ENCODE measurements around the gene GULP1.
"Not testable (repeated sequence)": the region's sequence is repeated elsewhere in the genome, so short reads cannot be mapped to it uniquely, and the experiment has no call there.

The GULP1 gene

GRCh38 chr2:188569431-188570165 is 277.9 kb downstream of the GULP1 start:
- DNase-seq, result no peak

- no peak for DNase-seq
Observed at GRCh38 chr2:188570370-188570769, 278.7 kb downstream of the GULP1 start.

- no peak for DNase-seq
Observed at GRCh38 chr2:188571543-188572303, 280.0 kb downstream of the GULP1 start.

DNA sequence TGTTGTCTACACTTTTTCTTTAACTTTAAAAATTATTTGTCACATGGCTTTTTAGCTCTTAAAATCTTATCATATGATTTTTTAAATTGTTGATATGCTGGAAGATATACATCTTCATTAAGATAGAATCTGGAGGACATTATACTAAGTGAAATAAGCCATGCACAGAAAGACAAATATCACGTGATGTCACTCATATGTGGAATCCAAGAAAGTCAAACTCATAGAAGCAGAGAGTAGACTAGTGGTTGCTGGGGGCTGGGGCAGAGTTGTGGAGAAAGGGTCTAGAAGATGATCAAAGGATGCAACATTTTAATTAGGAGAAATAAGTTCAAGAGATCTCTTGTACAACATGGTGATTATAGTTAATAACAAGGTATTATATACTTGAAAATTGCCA is 280.9 kb downstream of the GULP1 start:
- no peak for DNase-seq

DNA sequence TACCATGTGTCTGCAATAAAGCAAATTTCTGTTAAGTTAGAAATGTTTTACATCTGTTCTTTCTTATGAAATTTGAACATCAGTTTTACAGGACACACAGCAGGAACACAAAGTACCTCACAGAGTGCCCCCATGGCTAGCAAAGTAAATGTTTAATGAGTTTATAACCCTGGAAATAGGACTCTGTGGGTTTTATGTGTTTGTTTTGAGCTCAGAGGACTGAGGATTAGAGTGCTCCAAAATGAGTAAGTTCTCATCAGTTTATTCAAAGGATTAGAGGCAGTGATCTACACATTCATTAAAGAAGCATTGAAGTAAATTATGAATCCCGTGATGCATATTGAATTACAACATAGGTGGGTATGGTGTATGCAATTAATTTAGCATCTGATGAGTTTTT is 281.8 kb downstream of the GULP1 start:
- no peak for DNase-seq

GRCh38 chr2:188576006-188576405 is 284.3 kb downstream of the GULP1 start:
- DNase-seq, result no peak

GRCh38 chr2:188576651-188577050 is 285.0 kb downstream of the GULP1 start:
- DNase-seq, result no peak

- no peak for DNase-seq
Observed at GRCh38 chr2:188577231-188577630, 285.6 kb downstream of the GULP1 start.

DNA sequence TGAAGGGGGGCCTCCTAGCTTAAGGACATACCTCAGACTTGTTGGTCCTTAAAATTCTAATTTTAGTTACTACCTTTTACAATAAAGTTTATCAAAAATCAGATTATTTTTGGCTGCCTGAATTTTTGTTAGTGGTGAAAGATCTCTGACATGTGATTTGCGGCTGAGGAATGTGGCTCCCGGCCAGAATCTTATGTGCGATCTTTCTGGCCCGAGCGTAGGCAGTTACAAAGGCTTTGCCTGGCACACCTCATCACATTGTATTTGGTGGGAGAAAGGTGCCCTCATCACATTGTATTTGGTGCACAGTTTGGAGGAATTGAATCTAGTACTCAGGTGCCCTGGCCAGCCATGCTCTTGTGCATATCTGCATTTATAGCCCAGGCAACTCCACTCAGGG is 289.1 kb downstream of the GULP1 start:
- no peak for DNase-seq

GRCh38 chr2:188582211-188582610 is 290.5 kb downstream of the GULP1 start:
- no peak for DNase-seq

- no peak for DNase-seq
Observed at GRCh38 chr2:188588235-188588634, 296.6 kb downstream of the GULP1 start.

GRCh38 chr2:188596054-188596453 is 304.4 kb downstream of the GULP1 start:
- no peak for DNase-seq

- no peak for DNase-seq
Observed at GRCh38 chr2:188598551-188598950, 306.9 kb downstream of the GULP1 start.

- no peak for DNase-seq
Observed at GRCh38 chr2:188599140-188599539, 307.5 kb downstream of the GULP1 start.

DNA sequence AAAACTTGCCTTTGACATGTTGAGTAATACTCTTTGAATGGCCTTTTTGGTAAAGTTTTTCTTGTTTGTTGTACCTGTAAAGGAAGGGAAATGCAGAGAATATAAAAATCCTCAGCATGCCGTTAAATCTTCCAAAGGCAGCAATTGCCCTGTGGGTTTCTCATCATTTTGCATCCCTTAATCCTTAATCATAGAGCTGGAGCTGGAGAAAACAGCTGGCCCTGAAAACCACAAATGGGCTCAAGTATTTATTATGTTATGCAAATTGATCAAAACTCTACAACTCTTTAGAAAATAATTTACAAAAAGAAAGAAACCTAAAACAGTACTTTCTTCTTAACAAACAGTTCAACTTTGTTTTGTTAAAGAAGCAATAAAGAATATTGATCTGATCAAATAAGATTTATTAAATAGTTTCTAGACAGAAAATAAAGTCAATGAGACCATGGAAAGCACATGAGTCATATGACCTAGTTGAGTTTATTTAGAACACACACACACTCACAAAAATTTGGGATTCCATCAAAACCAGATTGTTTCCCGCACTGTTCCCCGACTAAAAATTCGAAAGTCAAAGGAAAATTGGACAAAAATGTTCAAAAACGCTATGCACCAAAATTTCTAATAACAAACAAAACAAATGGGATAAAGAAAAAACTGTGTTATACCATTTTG is 309.0 kb downstream of the GULP1 start:
- DNase-seq, result peak; percentile 4

DNA sequence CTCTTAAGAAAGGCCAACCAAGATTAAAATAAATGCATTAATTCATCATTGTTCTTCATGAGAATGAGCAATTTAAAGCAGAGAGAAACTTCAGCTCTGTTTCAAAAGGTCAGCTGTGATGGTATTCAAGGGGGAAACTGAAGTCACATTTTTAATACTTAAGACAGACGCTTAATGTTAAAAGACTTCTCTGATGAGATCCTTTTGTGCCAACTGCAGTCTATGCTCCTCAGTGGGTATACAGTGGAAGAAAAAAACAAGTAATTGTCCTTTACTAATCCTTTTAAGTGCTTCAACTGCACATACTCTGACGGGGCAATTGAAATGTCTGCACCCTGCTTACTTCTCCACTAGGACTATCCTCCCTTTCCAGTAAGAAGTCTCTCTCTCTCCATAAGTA is 309.7 kb downstream of the GULP1 start:
- no peak for DNase-seq

DNA sequence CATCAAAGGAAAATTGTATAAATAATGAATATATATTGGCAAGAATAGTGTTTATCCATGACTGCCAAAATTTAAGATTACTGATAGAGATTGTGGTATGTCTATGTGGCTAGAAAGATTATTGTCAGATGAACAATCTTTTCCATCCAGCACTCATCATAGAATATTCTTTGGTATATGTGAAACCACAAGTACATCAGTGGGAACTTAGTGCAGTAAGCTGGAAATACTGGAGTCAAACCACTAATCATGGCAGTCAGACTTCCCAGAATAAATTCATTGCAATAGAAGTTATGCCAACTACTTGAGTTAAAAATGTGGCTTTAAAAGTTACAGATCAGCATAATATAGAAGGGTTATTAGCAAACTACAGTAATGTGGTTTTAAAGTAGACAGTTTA is 310.3 kb downstream of the GULP1 start:
- DNase-seq, result no peak

GRCh38 chr2:188604579-188604978 is 312.9 kb downstream of the GULP1 start:
- no peak for DNase-seq

DNA sequence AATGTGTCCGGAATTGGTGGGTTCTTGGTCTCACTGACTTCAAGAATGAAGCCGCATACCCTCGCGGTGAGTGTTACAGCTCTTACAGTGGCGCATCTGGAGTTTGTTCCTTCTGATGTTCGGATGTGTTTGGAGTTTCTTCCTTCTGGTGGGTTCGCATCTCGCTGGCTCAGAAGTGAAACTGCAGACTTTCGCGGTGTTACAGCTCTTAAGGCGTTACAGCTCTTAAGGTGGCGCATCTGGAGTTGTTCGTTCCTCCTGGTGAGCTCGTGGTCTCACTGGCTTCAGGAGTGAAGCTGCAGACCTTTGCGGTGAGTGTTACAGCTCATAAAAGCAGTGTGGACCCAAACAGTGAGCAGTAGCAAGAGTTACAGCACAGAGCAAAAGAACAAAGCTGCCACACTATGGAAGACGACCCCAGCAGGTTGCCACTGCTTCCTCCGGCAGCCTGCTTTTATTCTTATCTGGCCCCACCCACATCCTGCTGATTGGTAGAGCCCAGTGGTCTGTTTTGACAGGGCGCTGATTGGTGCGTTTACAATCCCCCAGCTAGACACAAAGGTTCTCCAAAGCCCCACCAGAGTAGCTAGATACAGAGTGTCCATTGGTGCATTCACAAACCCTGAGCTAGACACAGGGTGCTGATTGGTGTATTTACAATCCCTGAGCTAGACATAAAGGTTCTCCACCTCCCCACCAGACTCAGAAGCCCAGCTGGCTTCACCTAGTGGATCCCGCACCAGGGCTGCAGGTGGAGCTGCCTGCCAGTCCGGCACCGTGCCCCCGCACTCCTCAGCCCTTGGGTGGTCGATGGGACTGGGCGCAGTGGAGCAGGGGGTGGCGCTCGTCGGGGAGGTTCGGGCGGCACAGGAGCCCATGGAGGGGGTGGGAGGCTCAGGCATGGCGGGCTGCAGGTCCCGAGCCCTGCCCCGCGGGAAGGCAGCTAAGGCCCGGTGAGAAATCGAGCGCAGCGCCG is 314.2 kb downstream of the GULP1 start:
- DNase-seq, result not testable (repeated sequence)

- not testable (repeated sequence) for DNase-seq
Observed at GRCh38 chr2:188606596-188606995, 314.9 kb downstream of the GULP1 start.

- no peak for DNase-seq
Observed at GRCh38 chr2:188607501-188607900, 315.8 kb downstream of the GULP1 start.

DNA sequence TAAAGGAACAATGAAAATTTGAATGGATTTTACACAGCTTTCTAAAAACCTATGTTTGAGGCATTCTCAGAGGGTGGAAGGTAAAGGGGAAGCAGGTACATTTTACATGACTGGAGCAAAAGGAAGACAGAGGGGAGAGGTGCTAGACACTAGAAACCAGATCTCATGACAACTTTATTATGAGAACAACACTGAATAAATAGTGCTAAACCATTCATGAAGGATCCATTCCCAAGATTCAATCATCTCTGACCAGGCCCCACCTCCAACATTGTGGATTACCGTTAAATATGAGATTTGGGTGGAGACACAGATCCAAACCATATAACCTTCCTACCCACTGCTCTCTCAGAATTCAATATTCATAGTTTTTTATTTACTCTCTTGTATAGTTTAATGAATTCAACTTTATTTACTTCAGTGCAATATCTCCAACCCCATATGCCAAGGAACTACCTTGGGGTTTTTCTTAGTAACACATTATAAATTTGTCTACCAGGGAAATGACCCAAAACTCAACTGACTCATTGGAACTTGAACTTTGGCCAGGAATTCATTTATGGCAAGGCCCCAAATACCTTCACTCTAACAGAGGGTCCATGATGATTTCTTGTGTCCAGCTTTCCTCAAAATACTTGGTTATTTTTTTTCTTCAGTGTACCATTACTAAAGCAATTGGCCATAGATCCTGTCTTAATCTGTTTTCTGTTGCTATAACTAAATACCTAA is 317.8 kb downstream of the GULP1 start:
- DNase-seq, result no peak

Measured in amniotic stem cell (primary cell).